DOHH2 (cell line): ENCODE data around the gene GORASP1.

ENCODE experiments used
- CTCF ChIP-seq: fragments of 200-600 bp; sonication (generic); IDR thresholded peaks from one replicate; pipeline ENCODE4 v1.5.1; 2014; ENCODE audit warnings: antibody characterized with exemption, mild to moderate bottlenecking, low read depth, low read length; ENCODE audit not compliant: poor library complexity, severe bottlenecking
- EZH2phosphoT487 ChIP-seq: fragments of 200-600 bp; sonication (generic); IDR thresholded peaks from 2 replicates; pipeline ENCODE4 v1.6.1; 2017; ENCODE audit warnings: borderline replicate concordance, mild to moderate bottlenecking, antibody characterized with exemption, low read length, moderate library complexity, mixed read lengths

DNA sequence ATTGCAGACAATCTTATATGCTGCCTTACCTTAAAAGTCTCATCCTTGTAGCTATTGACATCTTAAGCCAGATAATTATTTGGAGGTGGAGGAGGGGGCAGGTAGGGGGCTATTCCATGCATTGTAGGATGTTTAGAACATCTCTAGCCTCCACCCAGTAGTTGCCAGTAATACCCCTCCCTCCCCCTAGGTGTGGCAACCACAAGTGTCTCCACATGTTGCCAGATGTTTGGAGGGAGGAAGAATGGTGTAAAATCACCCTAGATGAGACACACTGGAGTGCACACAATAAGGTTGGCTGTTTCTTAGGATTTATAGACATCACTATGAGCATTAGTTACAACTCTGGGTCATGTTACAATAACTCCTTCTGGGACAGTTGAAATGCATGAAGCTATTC, 27.4 kb downstream of the GORASP1 start:
- TF ChIP-seq CTCF (no peak), EZH2phosphoT487 (no peak)
